Measurements from ENCODE around the gene PDLIM5.

Gene PDLIM5

GRCh38 chr4:94571715-94572114, 120.0 kb downstream of the PDLIM5 start:
- no peak for TF ChIP-seq CTCF (IDR thresholded peaks at IDR 0.05; ENCODE audit: low read depth, low read length, missing control alignments)
- Histone ChIP-seq H3K36me3 (replicated peaks) (peaks cover 17% of the 10 kb centered on the region), H3K27ac (no peak overlapping the region), H3K27me3 (replicated peaks) (no peaks in the 10 kb centered on the region), H3K4me3 (ENCODE audit: low read depth, low read length) (no peak overlapping the region)
- in situ Hi-C loops (cut with HindIII; ENCODE audit: low pct_ligation_motif_present, low sequenced_read_pairs): no loop called here
- no peak for DNase-seq

- in situ Hi-C loops (cut with HindIII; ENCODE audit: low pct_ligation_motif_present, low sequenced_read_pairs): no loop called here
- H3K4me3 ChIP-seq (ENCODE audit: low read depth, low read length): no peak overlapping the region
- TF ChIP-seq CTCF (IDR thresholded peaks at IDR 0.05; ENCODE audit: low read depth, low read length, missing control alignments): no peak
- peaks cover 17% of the 10 kb centered on the region for H3K36me3 ChIP-seq (replicated peaks)
- no peak for DNase-seq
- no peak overlapping the region for H3K27ac ChIP-seq
- H3K27me3 ChIP-seq (replicated peaks): no peaks in the 10 kb centered on the region
Observed at GRCh38 chr4:94574050-94574449, 122.3 kb downstream of the PDLIM5 start.

GRCh38 chr4:94574616-94575015, 122.9 kb downstream of the PDLIM5 start:
- Histone ChIP-seq H3K4me3 (ENCODE audit: low read depth, low read length) (no peak overlapping the region), H3K27ac (no peak overlapping the region), H3K27me3 (replicated peaks) (no peaks in the 10 kb centered on the region), H3K36me3 (replicated peaks) (peaks cover 17% of the 10 kb centered on the region)
- in situ Hi-C loops (cut with HindIII; ENCODE audit: low pct_ligation_motif_present, low sequenced_read_pairs): no loop called here
- DNase-seq: no peak
- TF ChIP-seq CTCF (IDR thresholded peaks at IDR 0.05; ENCODE audit: low read depth, low read length, missing control alignments): no peak

- H3K4me3 ChIP-seq (ENCODE audit: low read depth, low read length): no peak overlapping the region
- no peak overlapping the region for H3K27ac ChIP-seq
- H3K36me3 ChIP-seq (replicated peaks): peaks cover 17% of the 10 kb centered on the region
- H3K27me3 ChIP-seq (replicated peaks): no peaks in the 10 kb centered on the region
- no peak for TF ChIP-seq CTCF (IDR thresholded peaks at IDR 0.05; ENCODE audit: low read depth, low read length, missing control alignments)
- no peak for DNase-seq
- in situ Hi-C loops (cut with HindIII; ENCODE audit: low pct_ligation_motif_present, low sequenced_read_pairs): no loop called here
Observed at GRCh38 chr4:94575652-94576051, 123.9 kb downstream of the PDLIM5 start.

- DNase-seq: no peak
- H3K27me3 ChIP-seq (replicated peaks): no peaks in the 10 kb centered on the region
- peaks cover 17% of the 10 kb centered on the region for H3K36me3 ChIP-seq (replicated peaks)
- no peak for TF ChIP-seq CTCF (IDR thresholded peaks at IDR 0.05; ENCODE audit: low read depth, low read length, missing control alignments)
- H3K4me3 ChIP-seq (ENCODE audit: low read depth, low read length): no peak overlapping the region
- peak overlapping the region; percentile 1 for H3K27ac ChIP-seq
- in situ Hi-C loops (cut with HindIII; ENCODE audit: low pct_ligation_motif_present, low sequenced_read_pairs): no loop called here
Observed at GRCh38 chr4:94576210-94576609, 124.5 kb downstream of the PDLIM5 start.

- DNase-seq: peak; percentile 63
- in situ Hi-C loops (cut with HindIII; ENCODE audit: low pct_ligation_motif_present, low sequenced_read_pairs): no loop called here
- no peak for TF ChIP-seq CTCF (IDR thresholded peaks at IDR 0.05; ENCODE audit: low read depth, low read length, missing control alignments)
- peaks cover 17% of the 10 kb centered on the region for H3K36me3 ChIP-seq (replicated peaks)
- no peak overlapping the region for H3K4me3 ChIP-seq (ENCODE audit: low read depth, low read length)
- H3K27ac ChIP-seq: peak overlapping the region; percentile 44
- no peaks in the 10 kb centered on the region for H3K27me3 ChIP-seq (replicated peaks)
Observed at GRCh38 chr4:94577136-94577535, 125.4 kb downstream of the PDLIM5 start.
